Measurements from ENCODE around the gene ADGRA3.

The ADGRA3 gene

DNA sequence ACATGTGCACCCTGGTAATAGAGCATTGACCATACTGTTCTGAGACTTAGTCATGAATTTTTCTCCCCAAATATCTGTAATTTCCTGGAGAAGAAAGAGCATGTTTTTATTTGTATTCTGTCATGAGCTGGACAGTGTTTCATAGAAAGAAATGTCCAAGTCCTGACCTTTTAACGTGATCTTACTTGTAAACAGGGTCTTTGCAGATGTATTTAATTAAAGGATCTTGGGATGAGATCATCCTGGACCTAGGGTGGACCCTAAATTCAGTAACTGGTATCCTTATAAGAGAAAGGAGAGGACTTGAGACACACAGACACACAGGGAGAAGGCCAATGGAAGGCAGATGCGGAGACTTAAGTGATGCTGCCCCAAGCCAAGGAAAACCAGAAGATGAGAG is 3.6 kb downstream of the ADGRA3 start:
- no peak for DNase-seq

DNA sequence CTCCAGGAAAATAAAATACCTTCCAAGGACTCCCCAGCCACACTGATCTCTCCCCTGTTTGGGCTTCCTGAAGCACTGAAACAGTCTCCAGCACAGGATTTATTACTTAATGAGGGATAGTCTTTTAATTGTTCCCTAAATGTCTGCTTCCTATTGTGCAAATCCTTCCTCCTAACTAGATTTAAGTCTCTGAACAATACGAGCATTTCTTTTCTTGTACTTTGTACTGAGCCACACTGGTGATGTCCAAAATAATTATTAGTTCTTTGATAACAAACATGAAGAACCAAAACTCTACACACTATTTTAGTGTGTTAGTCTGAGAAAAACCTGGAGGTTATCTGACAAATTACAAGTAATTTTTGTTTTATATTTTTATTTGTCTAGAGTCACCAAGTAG is 5.1 kb downstream of the ADGRA3 start:
- no peak for DNase-seq

DNA sequence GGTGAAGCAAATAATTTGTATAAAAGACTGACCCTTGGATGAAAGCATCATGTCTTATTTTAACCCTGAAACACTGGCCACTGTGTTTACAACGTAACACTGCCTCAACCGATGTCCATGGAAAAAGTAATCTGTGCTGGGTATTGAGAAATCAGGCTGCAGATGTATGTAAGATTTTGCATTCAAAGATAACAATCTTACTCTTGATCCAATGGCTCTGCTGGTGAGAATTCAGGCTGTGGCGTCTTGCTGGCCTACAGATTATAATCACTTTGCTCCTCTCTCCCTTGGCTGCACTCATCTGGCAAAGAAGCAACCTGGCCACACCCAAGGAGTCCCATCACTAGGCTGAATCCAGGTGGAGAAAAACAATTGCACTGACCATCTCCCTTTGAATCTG is 7.5 kb downstream of the ADGRA3 start:
- DNase-seq, result no peak

DNA sequence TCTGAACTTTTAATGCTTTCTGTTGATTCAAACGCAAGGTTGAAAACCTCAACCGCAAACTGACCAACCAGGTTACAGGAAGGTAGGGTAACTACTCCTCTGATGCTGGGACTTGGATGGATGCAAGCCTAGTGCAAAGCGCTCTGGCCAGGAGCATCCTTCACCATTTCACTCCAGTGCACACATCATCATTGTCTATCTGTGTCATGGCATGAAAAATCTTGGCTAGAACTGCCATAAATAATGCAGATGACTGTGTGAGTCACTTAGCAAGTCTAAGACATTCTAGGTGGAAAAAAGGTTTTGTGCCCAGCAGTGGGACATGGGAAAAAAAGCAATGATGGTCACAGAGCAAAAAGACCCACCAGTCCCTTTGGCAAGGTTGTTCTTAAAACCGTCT is 10.9 kb downstream of the ADGRA3 start:
- no peak for DNase-seq

DNA sequence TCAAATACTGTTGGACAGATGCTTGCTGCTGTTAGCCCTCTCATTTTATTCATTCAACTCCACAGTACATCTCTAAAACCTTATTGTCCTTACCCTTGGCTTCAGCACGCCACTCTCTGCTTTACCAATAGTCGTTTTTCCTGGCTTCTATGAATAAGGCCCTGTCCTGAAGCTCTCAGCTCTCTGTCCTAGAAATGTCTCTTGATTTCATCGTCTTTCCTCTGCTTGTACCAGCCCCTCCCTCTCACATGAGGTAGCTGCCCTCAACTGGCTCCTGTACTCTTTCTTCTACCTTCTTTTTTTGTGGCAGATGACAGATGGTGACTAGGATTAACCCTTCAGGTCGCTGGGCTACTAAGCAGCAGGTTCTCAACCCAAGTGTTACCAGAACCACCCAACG is 11.4 kb downstream of the ADGRA3 start:
- DNase-seq, result no peak

DNA sequence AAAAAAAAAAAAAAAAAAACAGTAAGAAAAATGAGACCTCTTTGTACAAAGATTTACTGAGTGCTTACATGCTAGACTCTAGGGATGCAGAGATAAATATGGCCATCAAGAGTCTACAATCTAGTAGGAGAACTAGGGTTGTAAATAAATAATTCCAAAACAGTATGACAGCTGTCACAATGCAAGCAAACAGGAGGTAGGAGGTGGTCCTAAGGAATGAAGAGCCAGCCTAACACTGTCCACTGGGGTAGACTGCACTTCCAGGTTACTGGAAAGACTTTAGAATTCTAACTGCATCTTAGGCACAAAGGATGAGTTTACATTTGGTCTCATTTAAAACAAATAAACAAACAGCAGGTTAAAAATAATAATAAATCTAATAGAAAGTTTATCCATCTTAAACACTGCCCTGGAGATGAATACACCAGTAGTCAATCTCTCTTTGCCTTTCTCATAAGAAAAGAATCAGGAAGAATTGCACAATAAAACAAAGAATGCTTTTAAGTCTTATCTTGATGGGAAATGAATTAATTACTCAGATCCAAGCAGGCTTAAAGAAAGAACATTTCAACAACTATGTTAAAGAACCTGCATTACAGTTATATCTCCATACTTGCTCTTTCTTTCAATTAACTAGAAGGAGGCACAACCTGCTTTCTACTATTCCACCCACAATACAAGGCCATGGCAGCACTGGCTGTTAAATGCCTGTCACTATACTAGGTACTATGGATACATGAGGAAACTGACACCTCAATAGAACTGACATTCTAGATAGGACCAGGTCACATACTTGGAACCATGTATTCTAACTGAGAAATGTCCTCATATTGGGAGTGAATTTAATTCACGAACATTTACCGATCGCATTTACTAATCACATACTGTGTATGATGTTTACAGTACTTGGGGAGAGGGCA is 12.7 kb downstream of the ADGRA3 start:
- DNase-seq, result no peak

DNA sequence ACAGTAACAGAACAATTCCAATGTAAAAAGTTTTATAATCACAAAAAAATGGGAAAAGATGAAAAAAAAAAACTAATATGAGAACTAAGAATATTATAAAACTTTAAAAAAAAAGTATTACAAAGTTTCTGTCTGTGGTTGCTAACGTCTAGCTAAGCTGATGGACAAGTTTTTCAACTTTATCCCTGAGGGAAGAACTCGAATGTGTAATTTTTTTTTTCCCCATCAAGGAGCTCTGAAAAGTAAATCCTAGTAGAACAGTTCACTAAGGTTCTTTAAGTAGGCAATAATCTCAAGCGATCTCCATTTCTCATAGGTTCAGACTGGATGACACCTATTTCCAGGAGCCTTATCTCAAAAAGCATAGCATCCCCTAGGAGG is 14.2 kb downstream of the ADGRA3 start:
- no peak for DNase-seq

DNA sequence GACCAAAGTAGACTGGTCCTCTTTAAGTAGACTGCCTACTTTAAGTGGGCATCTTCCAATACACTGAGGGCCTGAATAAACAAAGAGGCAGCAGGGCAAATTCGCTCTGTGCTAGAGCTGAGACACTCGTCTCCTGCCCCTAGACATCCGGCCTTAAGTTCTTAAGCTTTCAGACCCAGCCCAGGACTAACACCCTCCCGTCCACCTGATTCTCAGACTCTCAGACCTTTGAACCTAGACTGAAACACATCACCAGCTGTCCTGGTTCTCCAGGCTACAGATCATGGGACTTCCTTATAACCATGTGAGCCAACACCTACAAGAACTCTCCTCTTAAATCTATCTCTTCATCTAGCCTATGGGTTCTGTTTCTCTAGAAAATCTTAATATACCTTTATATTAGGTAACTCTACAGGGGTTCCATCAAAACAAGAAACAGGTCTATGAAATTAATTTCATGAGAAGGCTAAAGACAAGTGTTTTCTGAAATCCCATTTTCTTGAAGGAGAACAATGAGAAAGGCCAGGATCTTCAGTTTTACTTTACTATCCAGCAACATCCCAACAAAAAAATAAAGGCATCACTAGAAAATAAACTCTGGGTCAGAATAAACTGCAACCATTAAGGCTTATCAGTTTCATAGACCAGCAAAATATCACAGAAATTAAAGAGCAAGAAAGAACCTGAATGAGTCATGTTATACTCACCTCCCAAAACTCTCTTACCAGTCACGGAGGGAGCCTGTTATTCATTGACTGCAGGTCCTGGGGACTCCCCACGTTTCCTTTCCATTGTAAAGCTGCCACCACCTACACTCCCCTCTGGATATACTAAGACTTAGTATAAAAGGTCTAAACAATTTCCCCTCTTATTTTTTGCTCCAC is 14.8 kb downstream of the ADGRA3 start:
- peak; percentile 15 for DNase-seq

DNA sequence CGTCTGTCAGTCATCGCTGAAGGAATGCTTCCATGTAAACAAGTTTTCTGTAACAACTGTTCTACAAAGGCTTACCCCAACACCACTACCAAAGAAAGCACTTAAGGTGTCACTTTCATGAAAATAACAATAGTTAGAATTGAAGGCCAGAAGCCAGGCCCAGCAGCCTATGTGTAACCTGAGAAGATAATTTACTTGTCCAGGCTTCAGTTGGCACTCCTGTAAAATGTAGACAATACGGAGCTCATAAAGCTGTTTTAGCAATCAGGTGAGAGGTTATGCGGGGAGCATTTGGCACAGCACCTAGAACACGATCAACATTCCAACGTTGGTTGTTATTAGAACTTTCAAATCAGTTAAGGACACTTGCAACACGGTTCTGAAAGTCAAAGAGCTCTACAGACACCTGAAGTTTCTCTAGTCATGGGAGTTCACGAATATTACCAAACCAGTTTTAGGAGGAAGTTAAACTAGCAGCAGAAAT is 15.7 kb downstream of the ADGRA3 start:
- no peak for DNase-seq

DNA sequence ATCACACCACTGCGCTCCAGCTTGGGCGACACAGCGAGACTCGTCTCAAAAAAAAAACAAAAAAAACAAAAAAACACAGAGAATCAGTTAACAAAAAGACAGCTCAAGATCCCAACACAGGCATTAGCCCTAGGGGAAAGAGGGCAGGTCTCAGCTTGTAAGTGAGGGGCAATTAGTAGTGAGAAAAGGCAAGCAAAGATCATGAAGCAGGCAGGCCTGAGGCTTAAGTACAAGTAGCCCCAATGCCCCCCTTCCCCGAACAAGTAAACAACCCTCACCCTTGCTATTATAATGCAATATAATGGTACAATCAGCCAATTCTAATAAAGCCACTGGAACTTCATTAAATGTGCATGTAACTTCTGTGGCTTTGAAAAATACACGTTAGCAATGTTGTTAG is 17.0 kb downstream of the ADGRA3 start:
- DNase-seq, result no peak

DNA sequence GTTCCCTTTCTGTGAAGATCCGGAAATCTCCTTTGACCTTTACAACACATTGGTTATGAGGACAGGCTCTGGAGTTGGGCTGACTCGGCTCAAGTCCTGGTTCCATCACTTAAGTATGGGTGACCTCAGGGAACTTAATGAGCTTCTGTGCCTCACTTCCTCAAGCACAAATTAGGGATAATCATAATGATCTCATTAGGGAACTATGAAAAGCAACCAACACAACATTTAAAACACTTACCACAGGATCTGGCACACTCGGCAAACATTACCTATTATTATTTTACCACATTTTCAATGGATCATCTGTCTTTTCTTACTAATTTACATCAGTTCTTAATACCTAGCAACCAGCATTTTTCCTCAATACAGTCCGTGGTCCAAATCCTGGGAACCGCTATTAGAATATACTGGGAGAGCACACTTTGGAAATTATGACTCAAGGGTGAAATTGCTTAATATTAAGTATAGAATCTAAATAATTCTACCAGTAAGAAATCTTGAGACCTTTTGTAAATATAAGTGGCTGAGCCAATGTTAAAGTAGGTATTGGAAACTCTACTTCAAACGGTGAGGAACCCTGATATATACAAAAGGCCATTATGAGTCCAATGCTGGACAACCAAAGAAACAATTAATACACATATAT is 19.6 kb downstream of the ADGRA3 start:
- DNase-seq, result no peak

DNA sequence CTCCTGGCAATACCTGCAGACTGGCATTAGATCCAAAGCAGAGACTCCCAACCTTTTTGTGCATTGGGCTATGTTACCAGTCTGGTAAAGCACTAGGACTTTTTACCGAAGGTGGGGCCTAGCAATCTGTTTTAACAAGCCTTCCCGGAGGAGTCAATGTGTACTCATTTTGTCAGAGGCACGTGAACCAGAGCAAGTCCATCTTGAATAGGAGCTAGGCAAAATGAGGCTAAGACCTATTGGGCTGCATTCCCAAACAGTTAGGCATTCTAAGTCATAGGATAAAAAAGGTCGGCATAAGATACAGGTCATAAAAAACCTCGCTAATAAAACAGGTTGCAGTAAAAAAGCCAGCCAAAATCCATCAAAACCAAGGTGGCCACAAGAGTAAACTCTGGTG is 22.3 kb downstream of the ADGRA3 start:
- no peak for DNase-seq

DNA sequence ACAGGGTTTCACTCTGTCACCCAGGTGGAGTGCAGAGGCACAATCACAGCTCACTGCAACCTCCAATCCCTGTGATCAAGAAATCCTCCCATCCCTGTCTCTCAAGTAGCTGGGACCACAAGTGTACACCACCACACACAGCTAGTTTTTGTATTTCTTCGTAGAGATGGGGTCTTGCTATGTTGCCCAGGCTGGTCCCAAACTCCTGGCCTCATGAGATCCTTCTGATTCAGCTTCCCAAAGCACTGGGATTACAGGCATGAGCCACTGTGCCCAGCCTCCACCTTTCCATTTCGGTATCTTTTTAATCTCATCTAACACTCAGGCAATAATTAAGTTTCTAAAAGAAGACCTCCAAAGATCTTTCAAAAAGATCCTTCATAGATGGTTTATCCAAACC is 22.9 kb downstream of the ADGRA3 start:
- no peak for DNase-seq

DNA sequence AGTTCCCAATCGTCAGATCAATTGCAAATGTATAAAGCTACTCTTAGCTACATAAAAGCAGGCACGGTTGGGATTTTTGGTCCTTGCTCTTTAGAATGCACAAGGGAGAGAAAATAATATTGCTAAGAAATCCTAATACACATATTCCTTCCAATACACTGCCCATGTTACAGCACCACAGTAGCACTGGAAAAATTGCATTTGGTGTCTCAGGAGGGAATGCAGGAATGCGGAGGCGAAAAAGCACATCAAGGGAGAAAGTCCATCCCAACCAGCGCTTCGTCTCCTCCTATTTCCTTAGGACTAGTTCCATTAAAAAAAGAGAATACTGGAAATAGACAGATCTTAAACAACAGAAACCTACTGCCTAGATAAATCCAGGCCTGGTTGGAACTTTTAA is 23.9 kb downstream of the ADGRA3 start:
- DNase-seq, result no peak

DNA sequence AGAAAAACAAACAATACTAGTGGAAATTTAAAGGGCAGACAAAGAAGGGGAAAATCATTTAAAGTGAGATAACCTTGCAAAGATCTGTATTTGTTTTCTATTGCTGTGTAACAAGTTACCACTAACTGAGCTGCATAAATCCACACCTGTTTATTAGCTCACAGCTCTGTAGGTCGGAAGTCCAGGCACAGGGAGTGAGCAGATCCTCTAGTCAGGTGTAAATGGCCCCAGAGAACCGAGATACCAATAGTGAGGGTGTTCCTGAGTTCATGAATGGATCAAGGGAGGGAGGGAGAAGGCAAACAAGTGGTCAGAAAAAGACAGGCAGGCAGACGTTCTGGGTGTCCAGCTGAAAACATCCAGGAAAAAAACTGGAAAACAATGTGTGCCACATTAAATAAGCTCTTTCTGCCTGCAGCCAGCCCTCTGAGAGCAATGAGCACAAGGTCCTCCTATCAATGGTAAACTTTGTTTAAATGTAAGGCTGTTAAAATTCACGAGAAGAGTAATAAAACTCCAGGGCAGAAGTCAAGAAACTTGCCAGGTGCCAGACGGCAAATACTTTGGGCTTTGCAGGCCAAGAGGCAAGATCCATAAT is 25.0 kb downstream of the ADGRA3 start:
- DNase-seq, result no peak

DNA sequence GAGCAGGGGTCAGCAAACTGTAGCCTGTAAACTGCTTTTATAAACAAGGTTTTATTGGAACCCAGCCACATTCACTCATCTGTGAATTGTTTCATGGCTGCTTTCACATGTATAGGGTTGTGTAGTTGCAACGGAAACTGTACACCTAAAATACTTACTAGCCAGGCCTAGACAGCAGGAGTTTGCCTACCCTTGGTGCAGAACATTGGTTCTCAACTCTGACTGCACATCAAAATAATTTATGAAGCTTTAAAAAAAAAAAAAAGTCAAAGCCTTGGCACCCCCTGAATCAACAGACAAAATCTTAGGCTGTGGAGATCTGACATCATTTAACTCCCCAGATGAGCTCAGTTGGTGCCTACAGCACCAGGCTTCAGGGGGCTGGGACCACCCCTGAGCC is 27.8 kb downstream of the ADGRA3 start:
- no peak for DNase-seq

DNA sequence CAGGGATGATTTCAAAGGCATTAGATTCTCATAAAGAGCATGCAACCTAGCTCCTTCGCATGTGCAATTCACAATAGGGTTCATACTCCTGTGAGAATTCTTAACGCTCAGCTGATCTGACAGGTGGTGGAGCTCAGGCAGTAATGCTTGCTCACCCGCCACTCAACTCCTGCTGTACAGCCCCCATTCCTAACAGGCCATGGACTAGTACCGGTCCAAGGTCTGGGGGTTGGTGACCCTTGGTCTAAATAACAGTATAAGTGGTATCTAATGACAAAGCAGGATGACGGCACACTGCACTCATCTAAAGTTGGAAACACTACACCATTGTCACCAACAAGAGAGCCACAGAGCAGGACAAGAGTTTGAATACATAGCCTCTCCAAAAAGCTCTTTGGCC is 28.5 kb downstream of the ADGRA3 start:
- DNase-seq, result no peak

DNA sequence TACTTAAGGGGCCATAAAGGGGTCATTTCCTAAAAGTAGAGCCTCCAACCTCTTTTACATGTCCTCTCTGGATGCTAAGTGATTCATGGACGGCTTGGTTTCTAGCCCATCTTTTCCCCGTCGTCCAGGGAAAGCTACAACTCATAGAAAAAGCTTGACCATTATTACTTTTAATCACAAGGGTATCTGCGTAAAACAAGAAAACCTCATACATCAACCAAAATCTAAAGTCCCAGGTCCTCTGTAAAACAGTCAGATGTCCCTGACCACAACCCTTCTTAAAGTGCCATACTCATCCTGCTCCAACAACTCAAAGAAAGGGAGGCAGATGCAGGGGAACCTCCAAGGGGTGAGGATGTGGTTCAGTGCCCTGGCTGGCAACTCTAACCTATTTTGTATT is 29.6 kb downstream of the ADGRA3 start:
- no peak for DNase-seq

DNA sequence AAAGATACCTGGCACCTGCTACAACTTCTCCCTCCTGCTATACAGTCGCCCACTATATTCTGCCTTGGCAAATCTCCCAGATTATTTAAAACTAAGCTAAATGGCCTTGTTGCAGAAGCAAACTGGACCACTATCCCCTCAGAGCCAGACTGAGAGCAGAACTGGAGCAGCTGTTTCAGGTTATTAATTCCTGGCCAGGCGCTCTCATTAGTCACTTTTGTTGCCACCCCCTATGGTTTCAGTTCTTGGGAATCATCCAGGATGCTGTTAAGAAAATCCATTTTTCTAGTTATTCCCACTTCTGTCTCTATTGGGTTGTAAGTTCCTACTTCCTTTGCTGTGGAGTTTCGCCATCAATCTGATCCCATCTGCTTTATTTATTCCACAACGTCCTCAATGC is 30.1 kb downstream of the ADGRA3 start:
- DNase-seq, result peak; percentile 81

DNA sequence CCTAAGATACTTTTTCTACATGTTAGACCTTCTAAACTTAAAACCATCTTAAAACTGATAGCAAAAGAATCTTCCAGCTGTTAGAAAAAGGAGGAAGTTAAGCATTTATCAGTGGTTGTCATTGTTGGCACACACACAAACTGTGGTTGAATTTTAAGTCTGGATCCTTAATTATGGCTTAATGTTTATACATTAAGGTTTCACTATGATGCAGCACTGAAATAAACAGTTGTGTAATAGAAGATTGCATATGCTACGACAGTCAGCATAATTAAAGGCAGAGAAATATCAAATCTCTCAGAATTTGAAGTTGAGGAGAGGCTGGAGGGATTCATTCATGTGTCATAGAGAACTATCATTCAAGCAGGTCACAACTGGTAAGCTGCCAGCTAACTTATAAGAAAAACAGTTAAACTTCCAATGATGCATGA is 32.3 kb downstream of the ADGRA3 start:
- peak; percentile 82 for DNase-seq

DNA sequence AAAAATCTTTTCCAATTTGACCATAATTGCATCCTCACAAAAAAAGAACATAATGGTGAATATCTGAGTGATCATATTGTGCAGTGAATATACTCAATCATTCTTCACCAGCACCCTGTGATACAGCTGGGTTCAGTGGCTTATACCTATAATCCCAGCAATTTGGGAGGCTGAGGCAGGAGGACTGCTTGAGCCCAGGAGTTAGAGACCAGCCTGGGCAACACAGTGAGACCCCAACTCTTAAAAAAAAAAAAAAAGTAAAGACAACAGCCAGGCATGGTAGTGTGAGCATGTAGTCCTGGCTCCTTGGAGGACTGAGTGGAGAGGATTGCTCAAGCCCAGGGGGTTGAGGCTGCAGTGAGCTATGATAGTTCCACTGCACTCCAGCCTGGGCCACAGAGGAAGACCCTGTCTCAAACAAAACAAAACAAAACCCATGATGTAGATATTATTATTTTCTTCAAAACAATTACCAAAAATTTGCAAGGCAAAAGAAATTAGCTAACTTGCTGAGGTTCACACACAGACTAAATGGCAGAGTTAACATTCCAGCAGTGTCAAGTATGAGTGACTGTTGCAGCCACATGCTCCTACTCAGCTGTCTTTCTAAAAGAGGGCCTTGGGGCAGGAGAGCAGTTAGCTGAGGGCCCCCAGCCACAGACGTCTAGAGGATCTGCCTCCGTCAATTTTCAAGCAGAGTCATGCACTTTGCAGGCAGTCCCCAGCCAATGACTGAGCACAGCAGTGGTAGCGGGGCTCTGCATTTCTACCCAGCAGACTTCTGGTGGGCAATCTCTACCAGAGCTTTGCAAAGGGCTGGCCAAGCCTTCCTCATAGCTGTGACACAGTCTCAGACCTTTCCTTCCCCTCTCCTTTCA is 33.4 kb downstream of the ADGRA3 start:
- DNase-seq, result no peak

Data from fibroblast of skin of scalp (primary cell).